ENCODE measurements around the gene PHF20.
"Not testable (repeated sequence)": the region's sequence is repeated elsewhere in the genome, so short reads cannot be mapped to it uniquely, and the experiment has no call there.

DNA sequence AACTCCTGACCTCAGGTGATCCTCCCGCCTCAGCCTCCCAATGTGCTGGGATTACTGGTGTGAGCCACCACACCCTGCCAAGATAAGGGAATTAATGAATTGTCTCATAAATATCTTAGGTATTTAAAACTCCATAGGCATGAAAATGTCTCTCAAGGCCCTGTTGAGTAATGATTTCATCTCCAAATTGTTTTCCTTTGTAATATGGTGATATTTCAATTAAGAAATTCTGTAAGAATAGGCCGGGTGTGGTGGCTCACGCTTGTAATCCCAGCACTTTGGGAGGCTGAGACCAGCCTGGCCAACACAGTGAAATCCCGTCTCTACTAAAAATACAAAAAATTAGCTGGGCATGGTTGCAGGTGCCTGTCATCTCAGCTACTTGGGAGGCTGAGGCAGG is 13.7 kb downstream of the PHF20 start:
- TF ChIP-seq, protein P1, sequence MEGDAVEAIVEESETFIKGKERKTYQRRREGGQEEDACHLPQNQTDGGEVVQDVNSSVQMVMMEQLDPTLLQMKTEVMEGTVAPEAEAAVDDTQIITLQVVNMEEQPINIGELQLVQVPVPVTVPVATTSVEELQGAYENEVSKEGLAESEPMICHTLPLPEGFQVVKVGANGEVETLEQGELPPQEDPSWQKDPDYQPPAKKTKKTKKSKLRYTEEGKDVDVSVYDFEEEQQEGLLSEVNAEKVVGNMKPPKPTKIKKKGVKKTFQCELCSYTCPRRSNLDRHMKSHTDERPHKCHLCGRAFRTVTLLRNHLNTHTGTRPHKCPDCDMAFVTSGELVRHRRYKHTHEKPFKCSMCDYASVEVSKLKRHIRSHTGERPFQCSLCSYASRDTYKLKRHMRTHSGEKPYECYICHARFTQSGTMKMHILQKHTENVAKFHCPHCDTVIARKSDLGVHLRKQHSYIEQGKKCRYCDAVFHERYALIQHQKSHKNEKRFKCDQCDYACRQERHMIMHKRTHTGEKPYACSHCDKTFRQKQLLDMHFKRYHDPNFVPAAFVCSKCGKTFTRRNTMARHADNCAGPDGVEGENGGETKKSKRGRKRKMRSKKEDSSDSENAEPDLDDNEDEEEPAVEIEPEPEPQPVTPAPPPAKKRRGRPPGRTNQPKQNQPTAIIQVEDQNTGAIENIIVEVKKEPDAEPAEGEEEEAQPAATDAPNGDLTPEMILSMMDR (IDR thresholded peaks at IDR 0.05; ENCODE audit: insufficient read depth, low read length): not testable (repeated sequence)
- TF ChIP-seq POLR2AphosphoS5, GABPA (IDR thresholded peaks at IDR 0.05; ENCODE audit: low read depth): not testable (repeated sequence)
- TF ChIP-seq, protein P2, sequence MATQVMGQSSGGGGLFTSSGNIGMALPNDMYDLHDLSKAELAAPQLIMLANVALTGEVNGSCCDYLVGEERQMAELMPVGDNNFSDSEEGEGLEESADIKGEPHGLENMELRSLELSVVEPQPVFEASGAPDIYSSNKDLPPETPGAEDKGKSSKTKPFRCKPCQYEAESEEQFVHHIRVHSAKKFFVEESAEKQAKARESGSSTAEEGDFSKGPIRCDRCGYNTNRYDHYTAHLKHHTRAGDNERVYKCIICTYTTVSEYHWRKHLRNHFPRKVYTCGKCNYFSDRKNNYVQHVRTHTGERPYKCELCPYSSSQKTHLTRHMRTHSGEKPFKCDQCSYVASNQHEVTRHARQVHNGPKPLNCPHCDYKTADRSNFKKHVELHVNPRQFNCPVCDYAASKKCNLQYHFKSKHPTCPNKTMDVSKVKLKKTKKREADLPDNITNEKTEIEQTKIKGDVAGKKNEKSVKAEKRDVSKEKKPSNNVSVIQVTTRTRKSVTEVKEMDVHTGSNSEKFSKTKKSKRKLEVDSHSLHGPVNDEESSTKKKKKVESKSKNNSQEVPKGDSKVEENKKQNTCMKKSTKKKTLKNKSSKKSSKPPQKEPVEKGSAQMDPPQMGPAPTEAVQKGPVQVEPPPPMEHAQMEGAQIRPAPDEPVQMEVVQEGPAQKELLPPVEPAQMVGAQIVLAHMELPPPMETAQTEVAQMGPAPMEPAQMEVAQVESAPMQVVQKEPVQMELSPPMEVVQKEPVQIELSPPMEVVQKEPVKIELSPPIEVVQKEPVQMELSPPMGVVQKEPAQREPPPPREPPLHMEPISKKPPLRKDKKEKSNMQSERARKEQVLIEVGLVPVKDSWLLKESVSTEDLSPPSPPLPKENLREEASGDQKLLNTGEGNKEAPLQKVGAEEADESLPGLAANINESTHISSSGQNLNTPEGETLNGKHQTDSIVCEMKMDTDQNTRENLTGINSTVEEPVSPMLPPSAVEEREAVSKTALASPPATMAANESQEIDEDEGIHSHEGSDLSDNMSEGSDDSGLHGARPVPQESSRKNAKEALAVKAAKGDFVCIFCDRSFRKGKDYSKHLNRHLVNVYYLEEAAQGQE (IDR thresholded peaks at IDR 0.05; ENCODE audit: insufficient replicate concordance, low read depth): not testable (repeated sequence)

Measured in HL-60 (cell line).